ENCODE results near the gene COL18A1.

COL18A1 gene

GRCh38 chr21:45450423-45451090 lies 45.6 kb downstream of the COL18A1 start:
- H3K4me3 ChIP-seq (ENCODE audit: low read depth, low read length) = no peak overlapping the region
- ChIA-PET POLR2A (no interaction called here), CTCF (interaction anchor here (0.9 to 2.2 kb wide), 3 partner anchors 11 to 312 kb away, joined by 3 to 9 read pairs (median 9); no protein-coding TSS in a partner anchor)
- TF ChIP-seq CTCF (IDR thresholded peaks at IDR 0.05; ENCODE audit: insufficient read depth, low read length, missing control alignments) = no peak
- DNase-seq (ENCODE audit: low read depth, low spot score) = no peak

GRCh38 chr21:45451091-45451740 lies 46.3 kb downstream of the COL18A1 start:
- DNase-seq (ENCODE audit: low read depth, low spot score) = no peak
- ChIA-PET CTCF (interaction anchor here (0.9 to 2.2 kb wide), 4 partner anchors 12 to 313 kb away, joined by 3 to 9 read pairs (median 3); no protein-coding TSS in a partner anchor), POLR2A (no interaction called here)
- no peak overlapping the region for H3K4me3 ChIP-seq (ENCODE audit: low read depth, low read length)
- no peak for TF ChIP-seq CTCF (IDR thresholded peaks at IDR 0.05; ENCODE audit: insufficient read depth, low read length, missing control alignments)

GRCh38 chr21:45451771-45452182 lies 46.8 kb downstream of the COL18A1 start:
- H3K4me3 ChIP-seq (ENCODE audit: low read depth, low read length) = no peak overlapping the region
- ChIA-PET CTCF (interaction anchor here (1.2 to 1.6 kb wide), 2 partner anchors 26 to 314 kb away, joined by 3 read pairs; no protein-coding TSS in a partner anchor), POLR2A (no interaction called here)
- DNase-seq (ENCODE audit: low read depth, low spot score) = no peak
- TF ChIP-seq CTCF (IDR thresholded peaks at IDR 0.05; ENCODE audit: insufficient read depth, low read length, missing control alignments) = no peak

GRCh38 chr21:45452696-45453307 lies 47.8 kb downstream of the COL18A1 start:
- ChIA-PET POLR2A (no interaction called here), CTCF (interaction anchor here (0.7 to 1.8 kb wide), 5 partner anchors 10 to 315 kb away, joined by 3 to 7 read pairs (median 3); no protein-coding TSS in a partner anchor)
- TF ChIP-seq CTCF (IDR thresholded peaks at IDR 0.05; ENCODE audit: insufficient read depth, low read length, missing control alignments) = no peak
- DNase-seq (ENCODE audit: low read depth, low spot score) = no peak
- H3K4me3 ChIP-seq (ENCODE audit: low read depth, low read length) = no peak overlapping the region

- DNase-seq (ENCODE audit: low read depth, low spot score) = no peak
- H3K4me3 ChIP-seq (ENCODE audit: low read depth, low read length) = no peak overlapping the region
- no peak for TF ChIP-seq CTCF (IDR thresholded peaks at IDR 0.05; ENCODE audit: insufficient read depth, low read length, missing control alignments)
- ChIA-PET POLR2A (no interaction called here), CTCF (interaction anchor here (1.1 to 1.8 kb wide), 4 partner anchors 10 to 160 kb away, joined by 3 to 7 read pairs (median 4); no protein-coding TSS in a partner anchor)
Measured at GRCh38 chr21:45453308-45453950, 48.5 kb downstream of the COL18A1 start.

Measured in AG04449 (cell line).